Midbrain (tissue), 1 donor: ENCODE results near the gene POLE.

Experiments
- DNase-seq: peaks from one replicate; lab custom pipeline; 2025; lab: John Stamatoyannopoulos, UW

Gene POLE

DNA sequence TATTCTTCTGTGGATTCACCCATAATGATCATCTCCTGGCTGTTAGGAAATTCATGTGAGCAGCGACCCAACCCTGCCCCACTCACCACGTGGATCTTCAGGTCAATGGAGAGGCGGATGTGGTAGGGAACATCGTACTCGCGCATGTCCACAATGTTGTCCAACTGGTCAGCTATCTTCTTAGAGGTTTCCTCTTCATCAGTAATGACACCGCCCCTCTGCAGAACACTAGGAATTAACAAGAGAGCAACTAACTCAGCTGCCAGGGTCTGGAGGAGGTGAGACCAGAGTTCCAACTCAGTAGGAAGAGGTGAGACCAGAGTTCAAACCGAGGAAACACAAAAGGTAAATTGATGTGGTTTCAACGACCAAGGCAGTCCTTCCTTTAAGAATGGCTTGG, 9.7 kb downstream of the POLE start:
- no peak for DNase-seq

- no peak for DNase-seq
Measured at GRCh38 chr12:132675757-132676432, 11.2 kb downstream of the POLE start.

DNA sequence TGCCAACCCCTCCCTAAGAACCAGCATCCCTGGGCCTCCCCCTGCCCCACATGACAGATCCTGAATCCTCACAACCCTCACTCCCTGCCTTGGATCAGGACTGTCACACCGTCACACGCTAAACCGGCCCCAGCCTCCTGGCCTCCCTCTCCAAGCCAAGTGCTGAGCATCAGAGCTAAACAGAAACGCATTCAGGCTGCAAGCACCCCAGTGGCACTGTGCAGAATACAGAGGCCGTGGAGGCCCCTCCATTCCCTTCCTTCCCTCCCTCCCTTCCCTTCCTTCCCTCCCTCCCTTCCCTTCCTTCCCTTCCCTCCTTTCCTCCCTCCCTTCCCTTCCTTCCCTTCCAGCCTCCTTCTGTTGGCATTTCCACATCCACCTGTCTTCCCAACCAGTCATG, 12.6 kb downstream of the POLE start:
- no peak for DNase-seq

DNA sequence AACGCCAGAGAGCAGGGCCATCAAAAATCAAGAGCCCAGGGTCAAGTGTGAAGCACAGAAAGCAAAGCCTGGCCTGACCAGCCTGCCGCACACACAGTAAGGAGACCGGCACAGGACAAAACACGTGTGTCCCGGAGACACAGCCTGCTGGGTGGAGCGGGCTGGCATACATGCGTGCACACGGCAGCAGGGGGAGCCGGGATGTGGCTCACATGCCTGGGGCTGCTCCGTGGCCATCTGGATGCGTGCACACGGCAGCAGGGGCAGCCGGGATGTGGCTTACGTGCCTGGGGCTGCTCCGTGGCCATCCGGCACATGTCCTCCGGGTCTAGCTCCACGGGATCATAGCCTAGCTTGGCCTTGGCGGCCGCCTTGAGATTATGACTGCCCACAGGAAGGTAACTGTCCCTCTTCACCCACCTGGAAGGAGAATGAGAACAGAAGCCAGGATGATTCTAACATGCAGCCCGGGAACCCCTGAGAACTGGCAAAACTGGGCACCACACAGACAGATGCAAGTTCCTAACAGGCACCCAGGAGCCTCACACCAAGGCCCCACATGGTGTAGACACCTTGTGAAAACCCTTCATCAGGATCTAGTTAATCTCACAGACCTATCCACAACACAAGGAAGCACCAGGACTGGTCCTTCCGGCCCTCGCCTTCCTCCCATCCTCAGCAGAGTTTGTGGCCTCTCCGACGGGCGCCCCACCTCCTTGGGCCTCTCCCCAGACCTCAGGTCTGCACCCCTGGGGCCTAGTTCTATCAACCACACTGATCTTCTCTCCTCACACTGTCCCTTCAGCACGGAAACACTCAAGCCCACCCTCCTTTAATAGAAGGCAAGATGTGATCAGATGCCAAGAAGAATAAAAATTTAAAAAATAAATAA, 13.6 kb downstream of the POLE start:
- no peak for DNase-seq

DNA sequence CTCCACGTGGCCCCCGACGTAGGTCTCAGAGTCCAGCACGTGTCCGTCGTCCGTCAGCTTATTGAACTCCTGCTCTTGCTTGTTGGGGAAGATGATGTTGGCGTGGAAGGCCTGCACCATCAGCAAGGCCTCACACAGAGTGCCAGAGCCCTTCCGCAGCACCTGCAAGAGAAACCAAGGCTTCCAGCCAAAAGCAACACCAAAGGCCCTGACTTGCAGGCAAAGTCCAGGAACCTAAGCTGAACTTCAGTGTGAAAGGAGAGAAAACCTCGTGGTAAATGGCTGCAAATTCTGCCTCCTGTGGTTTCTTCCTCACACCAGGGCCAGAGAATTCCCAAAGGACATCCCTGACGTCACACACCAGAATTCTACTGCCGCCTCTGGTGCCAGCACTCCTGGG, 14.5 kb downstream of the POLE start:
- DNase-seq, result no peak

DNA sequence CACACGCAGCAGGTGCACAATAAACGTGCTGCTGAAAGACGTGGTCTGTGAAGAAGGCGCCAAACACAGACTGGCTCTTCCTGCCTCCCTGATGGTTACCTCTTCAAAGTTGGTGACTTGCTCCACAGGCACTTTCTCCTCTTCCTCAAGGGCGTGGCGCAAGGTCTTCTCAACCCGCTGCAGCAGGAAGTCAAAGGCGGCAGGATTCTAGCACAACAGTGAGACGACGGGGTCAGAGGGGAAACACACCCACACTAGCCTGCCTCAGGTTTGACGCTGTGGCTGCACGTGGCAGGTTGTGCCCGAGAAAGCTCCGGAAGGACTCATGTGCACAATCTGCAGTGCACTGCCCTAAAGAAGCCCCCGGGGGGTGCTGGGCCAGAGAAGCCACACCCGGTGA, 15.0 kb downstream of the POLE start:
- no peak for DNase-seq

DNA sequence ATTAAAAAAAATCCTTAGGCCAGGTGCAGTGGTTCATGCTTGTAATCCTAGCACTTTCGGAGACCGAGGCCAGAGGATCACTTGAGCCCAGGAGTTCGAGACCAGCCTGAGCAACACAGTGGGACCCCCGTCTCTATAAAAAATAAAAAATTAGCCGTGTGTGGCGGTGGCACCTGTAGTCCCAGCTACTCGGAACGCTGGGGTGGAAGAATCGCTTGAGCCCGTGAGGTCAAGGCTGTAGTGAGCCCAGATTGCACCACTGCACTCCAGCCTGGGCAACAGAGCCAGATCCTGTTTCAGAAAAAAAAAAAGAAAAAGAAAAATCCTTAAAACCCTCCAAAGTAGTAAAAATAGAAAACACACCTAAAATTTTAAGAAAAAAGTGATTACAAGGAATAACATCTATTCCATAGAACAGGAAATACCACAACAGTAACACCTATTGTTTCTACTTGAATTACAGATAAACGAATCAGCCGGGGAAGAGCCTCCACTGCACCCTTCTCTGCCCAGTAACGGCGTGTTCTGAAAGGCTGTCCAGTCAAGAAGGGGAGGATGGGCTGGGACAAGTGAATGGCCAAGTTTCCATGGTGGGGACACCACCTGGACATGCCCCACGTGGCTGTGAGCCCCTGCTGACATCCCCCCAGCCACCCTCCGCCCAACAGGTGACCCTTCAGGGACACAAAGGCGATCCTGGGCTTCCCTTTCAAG, 17.8 kb downstream of the POLE start:
- DNase-seq, result no peak

- no peak for DNase-seq
Measured at GRCh38 chr12:132668191-132669088, 18.7 kb downstream of the POLE start.

- DNase-seq, result no peak
Measured at GRCh38 chr12:132665794-132666193, 21.3 kb downstream of the POLE start.

DNA sequence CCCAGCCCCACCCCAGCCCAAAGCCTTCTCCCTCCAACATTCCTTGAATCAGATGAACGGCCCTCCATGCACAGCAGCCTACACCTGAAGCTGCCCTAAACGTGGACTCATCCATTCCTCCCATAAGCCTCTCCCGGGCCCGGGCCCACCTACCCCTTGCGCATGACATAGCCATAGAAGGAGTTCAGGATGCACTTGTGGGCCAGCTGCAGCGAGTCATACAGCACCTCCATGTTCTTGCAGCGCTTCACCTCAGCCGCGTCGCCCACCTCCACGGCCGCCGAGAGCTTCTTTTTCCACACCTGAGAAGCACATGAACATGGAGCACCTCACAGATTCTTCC, 22.0 kb downstream of the POLE start:
- no peak for DNase-seq

DNA sequence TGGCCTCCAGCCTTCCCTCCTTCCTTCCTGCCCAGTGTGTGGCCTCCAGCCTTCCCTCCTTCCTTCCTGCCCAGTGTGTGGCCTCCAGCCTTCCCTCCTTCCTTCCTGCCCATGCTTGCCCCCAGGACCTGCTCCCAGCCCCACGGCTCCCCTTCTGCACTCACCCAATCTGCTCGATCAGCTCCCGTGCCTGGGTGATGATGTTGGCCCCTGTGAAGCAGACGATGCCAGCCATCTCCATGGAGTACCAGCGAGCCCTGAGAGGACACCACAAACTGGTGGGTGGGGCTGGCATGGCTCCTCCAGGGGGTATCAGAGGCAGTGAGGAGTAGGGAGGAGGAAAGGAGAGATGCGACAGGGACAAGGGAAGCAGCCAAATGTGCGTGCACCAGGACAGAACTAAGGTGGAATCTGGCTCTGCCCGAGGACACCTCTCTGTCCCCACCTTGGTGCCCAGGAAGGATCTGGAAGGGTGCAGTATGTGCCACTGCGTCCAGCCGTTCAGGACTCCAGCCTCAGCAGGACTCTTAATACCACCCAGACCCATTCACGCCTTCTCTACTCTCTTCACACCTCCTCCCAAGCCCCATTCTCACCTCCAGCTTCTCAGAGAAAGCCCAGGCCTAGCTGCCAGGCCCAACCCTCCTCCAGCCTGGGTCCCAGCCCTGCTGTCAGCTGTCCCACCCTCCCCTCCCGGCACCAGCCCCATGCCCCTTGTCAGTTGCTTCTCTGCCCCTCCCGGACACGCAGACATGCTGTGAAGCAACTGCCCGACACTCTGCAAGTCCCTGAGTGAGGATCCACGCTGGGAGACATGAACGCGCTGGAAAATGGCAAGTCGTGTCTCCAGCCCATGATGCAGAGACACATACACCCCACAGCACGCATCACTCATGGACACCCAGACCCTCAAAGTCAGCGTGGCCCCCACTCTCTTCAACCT, 22.7 kb downstream of the POLE start:
- DNase-seq, result no peak

GRCh38 chr12:132662901-132663755, 24.0 kb downstream of the POLE start:
- DNase-seq, result no peak

DNA sequence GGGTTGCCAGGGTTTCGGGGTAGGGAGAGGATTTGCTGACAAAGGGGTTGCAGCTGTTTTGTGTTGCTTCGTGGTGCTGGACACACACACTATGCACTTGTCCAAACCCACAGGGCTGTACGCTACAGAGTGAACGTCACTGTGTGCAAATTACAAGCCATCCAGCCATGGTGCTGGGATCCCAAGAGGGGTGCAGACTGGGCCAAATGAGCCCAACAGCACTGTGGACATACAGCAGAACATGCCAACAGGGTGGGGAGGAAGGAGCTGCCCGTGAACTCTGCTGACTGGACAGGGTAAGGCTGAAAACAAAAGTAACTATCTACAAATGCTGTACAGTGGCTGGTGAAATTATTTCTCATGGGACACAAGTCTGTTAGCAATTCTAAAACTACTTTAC, 25.2 kb downstream of the POLE start:
- no peak for DNase-seq

- no peak for DNase-seq
Measured at GRCh38 chr12:132660996-132661395, 26.1 kb downstream of the POLE start.

DNA sequence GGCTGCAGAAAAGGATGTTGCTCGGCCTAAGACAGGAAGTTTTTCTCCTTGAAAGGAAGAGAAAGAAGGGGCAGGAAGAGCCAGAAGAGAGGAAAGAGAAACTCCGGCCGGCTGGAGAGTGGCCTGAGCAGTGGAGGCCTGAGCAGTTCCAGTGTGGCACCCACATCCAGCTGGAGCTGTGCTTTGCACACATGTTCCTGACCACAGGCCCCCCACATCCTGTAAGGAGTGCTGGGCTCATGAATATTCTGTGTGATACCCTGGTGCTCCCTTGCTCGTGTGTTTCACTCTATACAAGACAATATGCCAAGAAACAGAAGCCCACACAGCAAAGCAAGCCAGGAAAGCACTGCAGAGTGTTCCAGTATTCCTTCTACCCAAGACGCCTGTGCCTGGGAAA, 27.1 kb downstream of the POLE start:
- DNase-seq, result no peak

DNA sequence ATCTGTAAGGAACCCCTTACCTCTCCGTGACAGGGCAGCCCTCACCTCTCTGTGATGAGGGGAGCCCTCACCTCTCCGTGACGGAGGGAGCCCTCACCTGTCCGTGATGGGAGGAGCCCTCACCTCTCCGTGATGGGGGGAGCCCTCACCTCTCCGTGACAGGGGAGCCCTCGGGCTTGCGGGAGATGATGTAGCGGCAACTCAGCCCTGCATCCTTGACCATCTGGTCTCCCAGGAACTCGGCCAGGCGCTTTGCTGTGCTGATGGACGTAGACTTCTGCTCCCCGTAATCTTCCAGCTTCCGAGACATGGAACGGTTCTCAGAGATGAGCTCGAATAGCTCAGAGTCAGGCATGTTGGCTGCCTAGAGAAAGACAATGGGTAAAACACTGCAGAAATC, 28.0 kb downstream of the POLE start:
- no peak for DNase-seq

- DNase-seq, result no peak
Measured at GRCh38 chr12:132658149-132658894, 28.8 kb downstream of the POLE start.

GRCh38 chr12:132657004-132657727, 30.0 kb downstream of the POLE start:
- no peak for DNase-seq
